ENCODE data around the gene LSS.

Gene LSS

GRCh38 chr21:46264690-46265144 is 36.1 kb upstream of the LSS start:
- TF ChIP-seq CTCF (conservative IDR thresholded peaks at IDR 0.05), result no peak
- no peak overlapping the region for H3K27ac ChIP-seq

- no peak overlapping the region for H3K27ac ChIP-seq
- no peak for TF ChIP-seq CTCF (conservative IDR thresholded peaks at IDR 0.05)
Observed at GRCh38 chr21:46264046-46264689, 35.6 kb upstream of the LSS start.

GRCh38 chr21:46256501-46256994 is 28.0 kb upstream of the LSS start:
- TF ChIP-seq CTCF (conservative IDR thresholded peaks at IDR 0.05), result no peak
- no peak overlapping the region for H3K27ac ChIP-seq

GRCh38 chr21:46255758-46256337 is 27.3 kb upstream of the LSS start:
- H3K27ac ChIP-seq, result no peak overlapping the region
- TF ChIP-seq CTCF (conservative IDR thresholded peaks at IDR 0.05), result no peak

GRCh38 chr21:46255166-46255565 is 26.6 kb upstream of the LSS start:
- H3K27ac ChIP-seq, result no peak overlapping the region
- no peak for TF ChIP-seq CTCF (conservative IDR thresholded peaks at IDR 0.05)

GRCh38 chr21:46254208-46254975 is 25.8 kb upstream of the LSS start:
- TF ChIP-seq CTCF (conservative IDR thresholded peaks at IDR 0.05), result no peak
- H3K27ac ChIP-seq, result no peak overlapping the region

- no peak overlapping the region for H3K27ac ChIP-seq
- no peak for TF ChIP-seq CTCF (conservative IDR thresholded peaks at IDR 0.05)
Observed at GRCh38 chr21:46253610-46254124, 25.1 kb upstream of the LSS start.
